WTC11 (cell line): Measurements from ENCODE around the gene KNDC1.

Source experiments
- ATF3 ChIP-seq: sonication (generic); formaldehyde crosslinking; conservative IDR thresholded peaks from 2 replicates; pipeline ENCODE4 v1.8.1; 2022; ENCODE audit warnings: mild to moderate bottlenecking, missing genetic modification reagents
- MXD4 ChIP-seq: fragments of 250-450 bp; sonication (Bioruptor Pico); IDR thresholded peaks from 2 replicates; pipeline ENCODE4 v1.8.0; 2021; ENCODE audit warnings: mild to moderate bottlenecking, moderate library complexity, borderline replicate concordance
- ZBTB21 ChIP-seq: sonication (generic); formaldehyde crosslinking; IDR thresholded peaks from 2 replicates; pipeline ENCODE4 v1.8.1; 2023; ENCODE audit warnings: mild to moderate bottlenecking, missing genetic modification reagents, borderline replicate concordance
- TF ChIP-seq, protein P1 (sequence below): sonication (generic); formaldehyde crosslinking; IDR thresholded peaks from 2 replicates; pipeline ENCODE4 v1.8.1; 2023; ENCODE audit warnings: mild to moderate bottlenecking, missing genetic modification reagents, borderline replicate concordance
- TF ChIP-seq, protein P2 (sequence below): fragments of 200-600 bp; IDR thresholded peaks from 2 replicates; pipeline ENCODE4 v1.8.0; 2022; ENCODE audit warnings: antibody characterized with exemption
- TF ChIP-seq, protein P3 (sequence below): sonication (generic); formaldehyde crosslinking; IDR thresholded peaks from 2 replicates; pipeline ENCODE4 v1.8.0; 2022; ENCODE audit warnings: mild to moderate bottlenecking, missing genetic modification reagents

- TF ChIP-seq, protein P1, sequence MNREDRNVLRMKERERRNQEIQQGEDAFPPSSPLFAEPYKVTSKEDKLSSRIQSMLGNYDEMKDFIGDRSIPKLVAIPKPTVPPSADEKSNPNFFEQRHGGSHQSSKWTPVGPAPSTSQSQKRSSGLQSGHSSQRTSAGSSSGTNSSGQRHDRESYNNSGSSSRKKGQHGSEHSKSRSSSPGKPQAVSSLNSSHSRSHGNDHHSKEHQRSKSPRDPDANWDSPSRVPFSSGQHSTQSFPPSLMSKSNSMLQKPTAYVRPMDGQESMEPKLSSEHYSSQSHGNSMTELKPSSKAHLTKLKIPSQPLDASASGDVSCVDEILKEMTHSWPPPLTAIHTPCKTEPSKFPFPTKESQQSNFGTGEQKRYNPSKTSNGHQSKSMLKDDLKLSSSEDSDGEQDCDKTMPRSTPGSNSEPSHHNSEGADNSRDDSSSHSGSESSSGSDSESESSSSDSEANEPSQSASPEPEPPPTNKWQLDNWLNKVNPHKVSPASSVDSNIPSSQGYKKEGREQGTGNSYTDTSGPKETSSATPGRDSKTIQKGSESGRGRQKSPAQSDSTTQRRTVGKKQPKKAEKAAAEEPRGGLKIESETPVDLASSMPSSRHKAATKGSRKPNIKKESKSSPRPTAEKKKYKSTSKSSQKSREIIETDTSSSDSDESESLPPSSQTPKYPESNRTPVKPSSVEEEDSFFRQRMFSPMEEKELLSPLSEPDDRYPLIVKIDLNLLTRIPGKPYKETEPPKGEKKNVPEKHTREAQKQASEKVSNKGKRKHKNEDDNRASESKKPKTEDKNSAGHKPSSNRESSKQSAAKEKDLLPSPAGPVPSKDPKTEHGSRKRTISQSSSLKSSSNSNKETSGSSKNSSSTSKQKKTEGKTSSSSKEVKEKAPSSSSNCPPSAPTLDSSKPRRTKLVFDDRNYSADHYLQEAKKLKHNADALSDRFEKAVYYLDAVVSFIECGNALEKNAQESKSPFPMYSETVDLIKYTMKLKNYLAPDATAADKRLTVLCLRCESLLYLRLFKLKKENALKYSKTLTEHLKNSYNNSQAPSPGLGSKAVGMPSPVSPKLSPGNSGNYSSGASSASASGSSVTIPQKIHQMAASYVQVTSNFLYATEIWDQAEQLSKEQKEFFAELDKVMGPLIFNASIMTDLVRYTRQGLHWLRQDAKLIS (CRISPR knock-in tag), result no peak
- TF ChIP-seq, protein P2, sequence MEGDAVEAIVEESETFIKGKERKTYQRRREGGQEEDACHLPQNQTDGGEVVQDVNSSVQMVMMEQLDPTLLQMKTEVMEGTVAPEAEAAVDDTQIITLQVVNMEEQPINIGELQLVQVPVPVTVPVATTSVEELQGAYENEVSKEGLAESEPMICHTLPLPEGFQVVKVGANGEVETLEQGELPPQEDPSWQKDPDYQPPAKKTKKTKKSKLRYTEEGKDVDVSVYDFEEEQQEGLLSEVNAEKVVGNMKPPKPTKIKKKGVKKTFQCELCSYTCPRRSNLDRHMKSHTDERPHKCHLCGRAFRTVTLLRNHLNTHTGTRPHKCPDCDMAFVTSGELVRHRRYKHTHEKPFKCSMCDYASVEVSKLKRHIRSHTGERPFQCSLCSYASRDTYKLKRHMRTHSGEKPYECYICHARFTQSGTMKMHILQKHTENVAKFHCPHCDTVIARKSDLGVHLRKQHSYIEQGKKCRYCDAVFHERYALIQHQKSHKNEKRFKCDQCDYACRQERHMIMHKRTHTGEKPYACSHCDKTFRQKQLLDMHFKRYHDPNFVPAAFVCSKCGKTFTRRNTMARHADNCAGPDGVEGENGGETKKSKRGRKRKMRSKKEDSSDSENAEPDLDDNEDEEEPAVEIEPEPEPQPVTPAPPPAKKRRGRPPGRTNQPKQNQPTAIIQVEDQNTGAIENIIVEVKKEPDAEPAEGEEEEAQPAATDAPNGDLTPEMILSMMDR, result no peak
- TF ChIP-seq ATF3 (CRISPR knock-in tag) (no peak), MXD4 (CRISPR knock-in tag) (no peak), ZBTB21 (CRISPR knock-in tag) (no peak)
- TF ChIP-seq, protein P3, sequence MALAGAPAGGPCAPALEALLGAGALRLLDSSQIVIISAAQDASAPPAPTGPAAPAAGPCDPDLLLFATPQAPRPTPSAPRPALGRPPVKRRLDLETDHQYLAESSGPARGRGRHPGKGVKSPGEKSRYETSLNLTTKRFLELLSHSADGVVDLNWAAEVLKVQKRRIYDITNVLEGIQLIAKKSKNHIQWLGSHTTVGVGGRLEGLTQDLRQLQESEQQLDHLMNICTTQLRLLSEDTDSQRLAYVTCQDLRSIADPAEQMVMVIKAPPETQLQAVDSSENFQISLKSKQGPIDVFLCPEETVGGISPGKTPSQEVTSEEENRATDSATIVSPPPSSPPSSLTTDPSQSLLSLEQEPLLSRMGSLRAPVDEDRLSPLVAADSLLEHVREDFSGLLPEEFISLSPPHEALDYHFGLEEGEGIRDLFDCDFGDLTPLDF, result no peak
Measured at GRCh38 chr10:133225707-133226191, 65.7 kb downstream of the KNDC1 start.
